NCI-H128 (cell line): ENCODE data around the gene MOBP.

Experiments used
- DNase-seq: peaks from one replicate; lab custom pipeline; 2025; ENCODE audit not compliant: unreplicated experiment; lab: John Stamatoyannopoulos, UW

Gene MOBP

DNA sequence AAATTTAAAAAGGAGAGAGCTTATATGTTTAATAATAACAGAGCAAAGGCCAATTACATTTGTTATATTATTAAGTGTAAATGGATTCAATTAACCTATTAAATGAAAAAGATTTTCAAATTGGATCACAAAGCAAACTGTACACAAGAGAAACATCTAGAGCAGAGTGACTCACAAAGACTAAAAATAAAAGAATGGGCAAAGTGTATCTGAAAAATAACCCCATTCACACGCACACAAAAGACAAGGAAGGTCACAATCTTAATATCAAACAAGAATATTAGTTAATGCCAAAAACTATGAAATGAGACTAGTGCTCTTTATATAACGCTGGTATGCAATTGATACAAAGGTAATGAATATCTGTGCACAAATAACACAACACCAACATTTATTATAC is 65.7 kb downstream of the MOBP start:
- DNase-seq, result no peak

DNA sequence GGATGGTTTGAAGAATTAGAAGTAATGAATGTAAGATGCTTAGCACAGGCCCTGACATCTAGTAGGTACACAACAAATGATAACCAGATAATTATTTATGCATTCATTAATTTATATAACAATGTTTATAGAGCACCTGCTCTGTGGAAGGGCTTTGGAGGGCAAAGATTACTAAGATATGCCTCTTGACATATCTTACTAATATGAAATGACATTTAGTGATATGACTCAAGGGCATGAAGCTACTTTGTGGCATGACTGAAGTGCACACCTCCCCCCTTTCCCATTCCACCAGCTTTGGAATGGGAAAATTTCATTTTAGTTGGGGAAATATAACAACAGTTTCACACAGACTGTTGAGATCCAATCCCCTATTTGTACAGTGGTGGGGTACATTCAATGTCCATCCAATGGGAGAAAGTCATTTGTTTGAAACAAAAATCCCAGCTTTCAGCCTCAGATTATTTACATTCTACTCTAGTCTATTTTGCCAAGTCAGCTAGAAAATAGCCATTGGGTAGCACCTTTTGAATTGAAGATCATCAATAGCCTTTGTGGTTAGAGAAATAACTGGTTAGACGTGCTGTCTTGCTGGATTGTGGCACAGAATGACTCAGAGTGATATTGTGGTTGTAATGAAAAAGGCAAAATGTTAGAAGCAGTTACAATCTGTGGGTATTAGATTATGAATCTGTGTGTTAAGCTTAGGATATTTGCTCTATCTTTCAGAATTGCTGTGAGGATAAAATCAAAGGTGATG is 72.9 kb downstream of the MOBP start:
- DNase-seq, result no peak

DNA sequence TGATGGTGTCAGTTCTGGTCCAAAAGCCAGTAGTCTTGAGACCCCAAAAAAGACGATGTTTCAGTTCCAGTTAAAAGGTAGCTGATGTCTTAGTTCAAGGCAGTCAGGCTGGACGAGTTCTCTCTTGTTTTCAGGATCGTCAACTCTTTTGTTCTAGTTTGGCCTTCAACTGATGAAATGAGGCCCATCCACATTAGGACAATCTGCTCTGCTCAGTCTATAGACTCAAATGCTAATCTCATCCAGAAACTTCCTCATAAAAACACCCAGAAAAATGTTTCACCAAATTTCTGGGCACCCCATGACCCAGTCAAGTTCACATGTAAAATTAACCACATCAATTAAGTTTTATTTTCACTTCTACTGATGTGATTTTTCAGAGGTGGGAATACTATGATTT is 74.0 kb downstream of the MOBP start:
- no peak for DNase-seq

DNA sequence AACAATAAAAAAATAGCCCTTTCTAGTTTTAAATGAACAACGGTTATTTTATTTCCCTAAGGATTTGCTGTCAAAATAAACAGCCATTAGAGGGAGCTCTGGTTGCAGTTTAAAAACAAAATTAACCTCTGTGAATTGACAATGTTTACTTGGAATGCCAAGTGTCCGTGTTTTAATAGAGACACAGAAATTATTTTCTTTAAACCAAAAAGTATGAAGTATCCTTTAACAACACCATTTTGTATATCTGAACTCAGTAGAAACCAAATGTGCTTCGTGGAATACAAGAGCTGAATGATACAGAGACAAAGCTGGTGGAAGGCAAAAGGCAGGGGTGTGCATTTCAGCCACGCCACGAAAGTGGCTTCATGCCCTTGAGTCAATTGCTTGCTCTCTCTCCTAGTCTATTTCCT is 74.4 kb downstream of the MOBP start:
- no peak for DNase-seq

DNA sequence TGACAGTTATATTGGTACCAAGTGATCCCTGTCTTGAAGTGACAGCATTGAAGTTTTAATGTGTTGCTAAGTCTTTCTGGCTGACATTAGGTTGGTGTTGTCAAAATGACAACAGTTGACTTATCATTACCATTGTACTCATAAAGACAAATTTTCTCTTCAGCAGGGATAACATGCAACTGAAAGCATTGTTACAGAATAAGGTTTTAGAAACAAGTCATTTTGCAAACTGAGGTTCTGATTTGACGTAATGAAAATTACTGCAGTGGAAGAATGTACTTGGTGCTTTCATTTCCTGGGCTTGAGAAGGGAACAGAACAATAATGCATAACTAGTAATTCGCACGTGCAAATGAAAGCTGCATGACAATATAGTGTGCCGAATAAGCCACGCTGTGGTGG is 75.1 kb downstream of the MOBP start:
- no peak for DNase-seq

DNA sequence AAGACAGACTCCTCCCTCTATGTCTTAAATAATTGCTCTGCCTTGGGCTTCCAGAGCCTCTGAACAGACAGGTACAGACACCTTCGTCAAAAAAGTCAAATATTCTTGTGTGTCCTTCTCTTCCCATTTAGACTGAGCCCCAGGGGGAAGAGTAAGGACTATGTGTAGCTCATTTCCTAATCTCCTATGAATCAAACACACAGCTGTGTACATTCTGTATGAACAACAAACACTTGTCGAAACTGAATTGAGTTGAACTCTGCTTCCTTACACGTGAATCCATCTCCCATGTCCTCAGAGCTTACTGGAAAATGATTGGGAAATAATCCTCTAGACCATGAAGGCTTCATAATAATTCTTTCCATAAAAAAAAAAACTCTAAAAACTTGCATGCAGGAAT is 80.8 kb downstream of the MOBP start:
- no peak for DNase-seq

DNA sequence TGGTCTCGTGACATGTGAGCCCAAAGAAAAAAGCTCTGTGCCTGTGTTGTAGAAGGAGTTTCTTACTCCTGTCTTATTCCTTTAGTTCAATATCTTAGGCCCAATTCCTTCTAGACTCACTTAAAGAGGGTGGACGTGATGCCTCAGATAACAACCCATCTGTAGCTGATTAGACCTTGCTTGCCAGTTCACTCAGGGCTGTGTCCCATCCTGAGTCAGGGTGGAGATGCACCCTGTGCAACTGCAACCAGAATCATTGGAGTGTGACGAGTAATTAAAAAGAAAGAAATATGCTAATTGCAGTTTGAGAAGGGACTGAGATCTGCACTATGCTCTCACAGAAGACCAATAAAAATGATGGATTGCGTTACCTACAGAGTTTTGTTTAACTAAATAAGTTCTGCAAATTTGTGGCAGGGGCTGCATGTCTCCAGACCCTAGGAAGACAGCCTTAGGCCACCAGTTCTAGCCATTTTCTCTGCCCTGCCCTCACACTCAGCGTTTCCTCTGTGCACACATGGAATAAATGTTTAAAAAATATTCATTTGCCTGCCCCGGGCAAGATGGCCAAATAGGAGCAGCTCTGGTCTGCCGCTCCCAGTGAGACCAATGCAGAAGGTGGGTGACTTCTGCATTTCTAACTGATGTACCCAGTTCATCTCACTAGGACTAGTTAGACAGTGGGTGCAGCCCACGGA is 83.0 kb downstream of the MOBP start:
- no peak for DNase-seq
